Epithelial cell of esophagus (primary cell): ENCODE results near the gene MEAF6.
A peak's percentile ranks its signal among the peaks of the same experiment; 100 is the strongest.
"Not testable (repeated sequence)": the region's sequence is repeated elsewhere in the genome, so short reads cannot be mapped to it uniquely, and the experiment has no call there.

Experiments
- DNase-seq: peaks from one replicate; pipeline ENCODE4 v3.0.0; 2010; ENCODE audit warnings: low read depth
- H3K4me3 ChIP-seq: 2 replicates; pipeline ENCODE4 v1.5.1; 2011; ENCODE audit warnings: mild to moderate bottlenecking, low read length, control low read depth
- TF ChIP-seq, protein P1 (sequence below): IDR thresholded peaks from 2 replicates; pipeline ENCODE4 v1.5.1; 2011; ENCODE audit warnings: low read depth, mild to moderate bottlenecking, low read length, control low read depth, inconsistent platforms; ENCODE audit not compliant: insufficient read depth; ENCODE audit errors: missing control alignments

The MEAF6 gene

DNA sequence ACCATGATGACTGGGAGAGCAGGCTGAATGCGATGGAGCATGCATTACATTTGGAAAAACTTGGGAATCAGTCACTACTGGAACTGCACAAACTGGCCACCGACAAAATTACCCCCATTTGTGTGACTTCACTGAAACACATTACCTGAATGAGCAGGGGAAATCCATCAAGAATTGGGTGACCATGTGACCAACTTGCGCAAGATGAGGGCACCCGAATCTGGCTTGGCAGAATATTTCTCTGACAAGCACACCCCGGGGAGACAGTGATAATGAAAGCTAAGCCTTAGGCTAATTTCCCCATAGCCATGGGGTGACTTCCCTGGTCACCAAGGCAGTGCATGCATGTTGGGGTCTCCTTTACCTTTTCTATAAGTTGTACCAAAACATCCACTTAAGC is 30.5 kb upstream of the MEAF6 start:
- TF ChIP-seq, protein P1, sequence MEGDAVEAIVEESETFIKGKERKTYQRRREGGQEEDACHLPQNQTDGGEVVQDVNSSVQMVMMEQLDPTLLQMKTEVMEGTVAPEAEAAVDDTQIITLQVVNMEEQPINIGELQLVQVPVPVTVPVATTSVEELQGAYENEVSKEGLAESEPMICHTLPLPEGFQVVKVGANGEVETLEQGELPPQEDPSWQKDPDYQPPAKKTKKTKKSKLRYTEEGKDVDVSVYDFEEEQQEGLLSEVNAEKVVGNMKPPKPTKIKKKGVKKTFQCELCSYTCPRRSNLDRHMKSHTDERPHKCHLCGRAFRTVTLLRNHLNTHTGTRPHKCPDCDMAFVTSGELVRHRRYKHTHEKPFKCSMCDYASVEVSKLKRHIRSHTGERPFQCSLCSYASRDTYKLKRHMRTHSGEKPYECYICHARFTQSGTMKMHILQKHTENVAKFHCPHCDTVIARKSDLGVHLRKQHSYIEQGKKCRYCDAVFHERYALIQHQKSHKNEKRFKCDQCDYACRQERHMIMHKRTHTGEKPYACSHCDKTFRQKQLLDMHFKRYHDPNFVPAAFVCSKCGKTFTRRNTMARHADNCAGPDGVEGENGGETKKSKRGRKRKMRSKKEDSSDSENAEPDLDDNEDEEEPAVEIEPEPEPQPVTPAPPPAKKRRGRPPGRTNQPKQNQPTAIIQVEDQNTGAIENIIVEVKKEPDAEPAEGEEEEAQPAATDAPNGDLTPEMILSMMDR: no peak
- DNase-seq: no peak
- H3K4me3 ChIP-seq: no peak overlapping the region

DNA sequence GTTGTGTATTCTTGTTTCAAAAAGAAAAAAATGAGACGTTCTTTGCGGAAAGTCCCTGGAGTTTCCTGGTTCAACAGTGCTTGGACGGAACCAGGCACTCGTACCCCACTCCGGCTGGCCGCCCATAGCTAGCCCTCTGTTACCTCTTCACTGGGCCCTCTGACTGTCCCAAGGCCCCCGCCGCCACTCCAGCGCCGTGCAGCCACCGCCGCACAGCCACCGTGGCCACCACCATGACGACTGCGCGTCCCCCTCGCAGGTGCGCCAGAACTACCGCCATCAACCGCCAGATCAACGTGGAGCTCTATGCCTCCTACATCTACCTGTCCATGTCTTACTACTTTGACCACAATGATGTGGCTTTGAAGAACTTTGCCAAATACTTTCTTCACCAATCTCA is 30.0 kb upstream of the MEAF6 start:
- H3K4me3 ChIP-seq: no peak overlapping the region
- TF ChIP-seq, protein P1: no peak
- no peak for DNase-seq

DNA sequence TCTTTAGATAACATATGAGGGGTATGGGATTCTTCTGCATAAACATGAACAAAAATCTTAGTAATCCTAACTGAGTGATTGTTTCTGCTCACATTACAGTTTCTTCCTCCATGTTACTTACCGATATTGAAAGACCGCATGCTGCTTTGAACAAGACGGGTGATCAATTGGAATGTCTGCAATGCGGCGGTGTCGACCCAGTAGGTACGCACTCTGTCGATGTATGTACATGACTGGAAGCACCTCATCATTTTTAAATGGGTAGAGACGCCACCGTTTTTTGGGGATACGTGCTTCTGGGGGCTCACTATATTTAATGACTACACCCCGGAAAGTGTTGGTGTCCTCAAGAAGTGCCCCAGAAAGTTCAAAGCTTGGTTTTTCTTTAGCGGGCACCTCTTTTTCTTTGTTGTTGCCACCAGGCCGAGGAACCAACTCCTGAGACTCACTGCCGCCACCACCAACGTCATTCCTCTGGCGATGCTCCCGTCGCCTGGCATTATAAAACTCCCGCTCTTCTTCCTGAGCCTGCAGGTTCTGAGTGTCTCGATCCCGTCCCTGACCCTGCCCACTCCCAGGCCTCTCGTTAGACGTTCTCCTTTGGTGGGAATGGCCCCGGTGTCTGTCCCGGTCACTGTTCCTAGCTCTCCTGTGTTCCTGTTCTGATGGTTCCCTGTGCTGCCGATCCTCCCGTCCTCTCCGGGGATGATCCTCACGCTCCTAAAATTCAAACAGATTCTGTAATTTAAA is 25.6 kb upstream of the MEAF6 start:
- H3K4me3 ChIP-seq: no peak overlapping the region
- TF ChIP-seq, protein P1: no peak
- no peak for DNase-seq

DNA sequence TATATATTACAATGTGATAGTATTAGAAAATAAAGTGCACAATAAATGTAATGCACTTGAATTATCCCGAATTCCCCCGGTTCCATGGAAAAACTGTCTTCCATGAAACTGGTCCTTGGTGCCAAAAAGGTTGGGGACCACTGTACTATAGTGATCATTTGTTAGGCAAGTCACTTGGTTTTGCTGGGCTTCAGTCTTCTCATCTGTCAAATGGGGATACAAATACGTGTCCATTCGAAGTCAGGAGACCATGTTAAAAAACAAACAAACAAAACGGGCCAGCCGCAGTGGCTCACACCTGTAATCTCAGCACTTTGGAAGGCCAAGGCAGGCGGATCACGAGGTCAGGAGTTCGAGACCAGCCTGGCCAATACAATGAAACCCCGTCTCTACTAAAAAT is 24.6 kb upstream of the MEAF6 start:
- DNase-seq, H3K4me3 ChIP-seq: not testable (repeated sequence)

DNA sequence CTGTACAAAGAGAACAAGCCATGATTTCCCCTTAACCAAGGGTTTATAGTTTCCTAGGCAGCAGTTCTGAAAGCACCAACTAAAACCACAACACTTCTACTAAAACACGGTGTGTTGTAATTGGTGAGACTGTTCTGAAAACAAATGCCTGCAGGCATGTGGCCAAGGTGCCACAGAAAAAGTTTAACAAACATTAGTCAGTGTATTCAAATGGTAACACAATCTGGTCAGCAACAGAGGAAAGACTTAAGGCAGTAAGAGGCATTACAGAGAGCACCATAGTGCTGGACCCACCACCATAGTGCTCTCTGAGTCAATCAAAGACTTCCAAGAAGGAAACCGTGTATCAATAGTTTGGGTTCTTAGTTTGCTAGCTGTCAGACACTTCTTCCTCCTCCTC is 22.8 kb upstream of the MEAF6 start:
- TF ChIP-seq, protein P1: no peak
- DNase-seq: peak; percentile 91
- no peak overlapping the region for H3K4me3 ChIP-seq

DNA sequence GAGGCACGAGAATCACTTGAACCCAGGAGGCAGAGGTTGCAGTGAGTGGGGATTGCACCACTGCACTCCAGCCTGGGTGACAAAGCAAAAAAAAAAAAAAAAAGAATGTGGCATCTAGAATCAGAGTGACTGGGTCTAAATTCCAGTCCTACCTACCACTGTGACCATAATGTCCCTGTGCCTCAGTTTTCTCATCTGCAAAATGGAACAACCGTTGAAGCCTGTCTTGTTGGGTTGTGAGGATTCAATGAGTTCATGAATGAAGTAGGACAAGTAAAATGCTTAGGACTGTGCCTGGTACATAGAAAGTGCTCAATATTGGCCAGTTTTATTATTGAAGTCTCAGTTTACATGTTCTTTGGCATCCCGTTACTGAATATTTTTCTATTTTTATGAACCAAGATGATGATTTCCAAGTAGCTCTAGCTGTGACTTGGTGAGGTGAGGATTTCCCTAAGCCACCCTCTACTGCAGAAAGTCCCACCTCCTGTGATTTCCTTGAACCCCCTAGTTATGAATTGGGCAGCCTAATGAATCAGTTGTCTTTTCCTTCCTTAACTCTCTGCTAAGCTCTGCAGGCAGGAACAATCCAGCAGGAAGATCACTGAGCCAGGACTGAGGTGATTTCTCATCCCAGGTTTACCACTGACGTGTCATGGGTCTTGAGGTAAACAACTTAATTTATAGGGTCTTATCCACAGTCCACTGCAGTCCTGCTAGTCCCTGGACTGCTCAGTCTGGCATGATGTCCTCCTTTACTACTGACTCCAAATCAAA is 18.9 kb upstream of the MEAF6 start:
- TF ChIP-seq, protein P1: no peak
- DNase-seq: peak; percentile 27
- H3K4me3 ChIP-seq: no peak overlapping the region

DNA sequence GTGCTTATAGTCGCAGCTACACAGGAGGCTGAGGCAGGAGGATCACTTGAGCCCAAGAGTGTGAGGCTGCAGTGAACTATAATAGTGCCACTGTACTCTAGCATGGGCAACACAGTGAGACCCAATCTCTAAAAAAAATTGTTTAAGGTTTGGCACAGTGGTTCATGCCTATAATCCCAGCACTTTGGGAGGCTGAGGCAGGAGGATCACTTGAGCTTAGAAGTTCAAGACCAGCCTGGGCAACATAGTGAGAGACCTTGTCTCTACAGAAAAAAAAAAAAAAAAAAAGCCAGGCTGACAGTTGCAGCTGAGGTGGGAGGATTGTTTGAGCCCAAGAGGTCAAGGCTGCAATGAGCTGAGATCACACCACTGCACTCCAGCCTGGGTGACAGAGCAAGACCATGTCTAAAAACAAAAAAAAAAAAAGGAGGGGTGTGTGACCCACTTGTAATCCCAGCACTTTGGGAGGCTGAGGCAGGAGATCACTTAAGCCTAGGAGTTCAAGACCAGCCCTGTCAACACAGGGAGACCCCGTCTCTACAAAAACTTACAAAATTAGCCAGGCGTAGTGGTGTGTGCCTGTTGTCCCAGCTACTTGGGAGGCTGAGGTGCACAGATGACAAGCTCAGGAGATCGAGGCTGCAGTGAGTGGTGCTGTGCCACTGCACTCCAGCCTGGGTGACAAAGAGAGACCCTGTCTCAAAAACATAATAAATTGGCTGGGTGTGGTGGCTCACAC is 18.0 kb upstream of the MEAF6 start:
- H3K4me3 ChIP-seq, DNase-seq: not testable (repeated sequence)

DNA sequence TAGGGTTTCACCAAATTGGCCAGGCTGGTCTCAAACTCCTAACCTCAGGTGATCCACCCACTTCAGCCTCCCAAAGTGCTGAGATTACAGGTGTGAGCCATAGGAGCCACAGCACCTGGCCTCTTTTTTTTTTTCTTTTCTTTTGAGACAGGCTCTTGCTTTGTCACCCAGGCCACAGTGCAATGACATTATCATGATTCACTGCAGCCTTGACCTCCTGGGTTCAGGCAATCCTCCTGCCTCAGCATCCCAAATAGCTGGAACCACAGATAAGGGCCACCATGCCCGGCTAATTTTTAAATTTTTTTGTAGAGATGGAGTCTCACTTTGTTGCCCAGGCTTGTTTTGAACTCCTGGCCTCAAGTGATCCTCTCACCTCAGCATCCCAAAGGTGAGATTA is 15.3 kb upstream of the MEAF6 start:
- H3K4me3 ChIP-seq, DNase-seq: not testable (repeated sequence)
